CD4-positive, CD25-positive, alpha-beta regulatory T cell (primary cell): Measurements from ENCODE around the gene ZNF85. TPM values are rescaled to one million over a fixed set of nuclear protein-coding genes. Genes with fewer than 3 reads are reported as not detected.
A peak's percentile ranks its signal among the peaks of the same experiment; 100 is the strongest.
"Not testable (repeated sequence)": the region's sequence is repeated elsewhere in the genome, so short reads cannot be mapped to it uniquely, and the experiment has no call there.

ENCODE experiments used
- ATAC-seq, 2 donors: fragments of 150-1000 bp; cut with Tn5 transposase; one replicate each; pipeline ENCODE4 v1.10.0; 2021; ENCODE audit warnings: low read depth in 2 of 2, moderate number of reproducible peaks in 2 of 2, moderate library complexity in 1 of 2
- DNase-seq, 3 donors: peaks; one replicate each; pipeline versions ENCODE4 v3.0.0 to v3.0.0-alpha.2; 2012 to 2022; ENCODE audit warnings: mixed read lengths in 1 of 3
- H3K27ac ChIP-seq: one replicate; pipeline ENCODE4 v1.7.0; 2013; ENCODE audit warnings: mild to moderate bottlenecking, low read length; ENCODE audit not compliant: insufficient read depth, poor library complexity, severe bottlenecking
- H3K27me3 ChIP-seq: one replicate; pipeline ENCODE4 v1.7.0; 2013; ENCODE audit warnings: low read length; ENCODE audit not compliant: control insufficient read depth, insufficient read depth
- H3K36me3 ChIP-seq: one replicate; pipeline ENCODE4 v1.7.0; 2013; ENCODE audit warnings: mild to moderate bottlenecking, low read length, moderate library complexity; ENCODE audit not compliant: control insufficient read depth, insufficient read depth
- H3K4me1 ChIP-seq: 2 replicates; pipeline ENCODE4 v1.7.0; 2013; ENCODE audit warnings: mild to moderate bottlenecking, low read length; ENCODE audit not compliant: insufficient read depth, control insufficient read depth, poor library complexity, severe bottlenecking
- H3K4me3 ChIP-seq: one replicate; pipeline ENCODE4 v1.7.0; 2013; ENCODE audit warnings: low read depth, mild to moderate bottlenecking, low read length, moderate library complexity
- H3K9me3 ChIP-seq, 2 experiments: 1 replicate in 1 of 2; 2 replicates in 1 of 2; pipeline ENCODE4 v1.7.0; 2013; ENCODE audit warnings: low read length in 2 of 2, mild to moderate bottlenecking in 1 of 2, moderate library complexity in 1 of 2; ENCODE audit not compliant: control insufficient read depth in 2 of 2
- H3K27ac Mint-ChIP-seq, 3 donors: one replicate each; pipeline ENCODE4 v1.8.0; 2020 to 2022; ENCODE audit warnings: mild to moderate bottlenecking in 3 of 3, mixed read lengths in 3 of 3, moderate library complexity in 2 of 3
- H3K27me3 Mint-ChIP-seq: one replicate; pipeline ENCODE4 v1.8.0; 2022; ENCODE audit warnings: mild to moderate bottlenecking, mixed read lengths
- H3K36me3 Mint-ChIP-seq: one replicate; pipeline ENCODE4 v1.8.0; 2020; ENCODE audit warnings: mixed read lengths
- H3K4me1 Mint-ChIP-seq, 4 donors: one replicate each; pipeline ENCODE4 v1.8.0; 2020 to 2022; ENCODE audit warnings: mixed read lengths in 4 of 4, mild to moderate bottlenecking in 1 of 4
- H3K4me3 Mint-ChIP-seq, 4 donors: one replicate each; pipeline ENCODE4 v1.8.0; 2020 to 2022; ENCODE audit warnings: mild to moderate bottlenecking in 4 of 4, mixed read lengths in 4 of 4, moderate library complexity in 3 of 4
- H3K9me3 Mint-ChIP-seq, 7 donors: one replicate each; pipeline ENCODE4 v1.8.0; 2020 to 2022; ENCODE audit warnings: mixed read lengths in 7 of 7, mild to moderate bottlenecking in 3 of 7, moderate library complexity in 2 of 7
- polyA plus RNA-seq, 4 donors: library from polyadenylated mRNA; unstranded; fragments of 300-500 nt; fragmentation: Illumina TruSeq; gene quantifications; one replicate each; pipeline ENCODE4 v1.2.3, GENCODE V29; 2021
- total RNA-seq: library from RNA; stranded (reverse); gene quantifications from one replicate; pipeline ENCODE4 v1.2.3, GENCODE V29; 2022

The ZNF85 gene
- total RNA-seq (5.7 TPM), polyA plus RNA-seq (10 to 100 TPM in 2 of 4 donors, 1 to 10 TPM in 2; 8.3 to 10.4 (median 9.4) TPM)

GRCh38 chr19:20923077-20923871 lies at the start of gene ZNF85:
TSS of gene ZNF85 (plus strand) at chr19:20923251. CDS start at chr19:20923401, 150 bp downstream.
- H3K27ac Mint-ChIP-seq: peak within 1 kb of the TSS; percentile 89 to 96 (median 95)

GRCh38 chr19:20879501-20879900 lies 43.5 kb upstream of the ZNF85 start:
- H3K4me1 ChIP-seq: no peaks in the 10 kb centered on the region
- DNase-seq: no peak
- Mint-ChIP-seq H3K27ac (no peak overlapping the region), H3K4me1 (peaks cover 0 to 2% (median 0%) of the 10 kb centered on the region in 4 donors), H3K4me3 (no peak overlapping the region), H3K36me3 (peaks cover 4% of the 10 kb centered on the region), H3K27me3 (peaks cover 7% of the 10 kb centered on the region), H3K9me3 (peaks cover 17 to 82% (median 57%) of the 10 kb centered on the region in 7 donors)
- no peaks in the 10 kb centered on the region for H3K36me3 ChIP-seq
- H3K27ac ChIP-seq: no peak overlapping the region
- no peak for ATAC-seq
- peaks cover 28 to 37% of the 10 kb centered on the region in 2 experiments for H3K9me3 ChIP-seq
- H3K27me3 ChIP-seq: no peaks in the 10 kb centered on the region
- no peak overlapping the region for H3K4me3 ChIP-seq

More at GRCh38 chr19:20923077-20923871, at the start of gene ZNF85:
- Mint-ChIP-seq H3K27me3 (no peaks in the 10 kb centered on the region), H3K9me3 (peaks cover 0 to 13% (median 0%) of the 10 kb centered on the region in 7 donors), H3K36me3 (peaks cover 5% of the 10 kb centered on the region), H3K4me3 (peak within 1 kb of the TSS; percentile 86 to 98 (median 96)), H3K4me1 (peaks cover 0 to 33% (median 8%) of the 10 kb centered on the region in 4 donors)
- Histone ChIP-seq H3K4me1 (peaks cover 14% of the 10 kb centered on the region), H3K4me3 (peak within 1 kb of the TSS; percentile 65), H3K27ac (peak within 1 kb of the TSS; percentile 80), H3K36me3 (peaks cover 1% of the 10 kb centered on the region), H3K9me3 (peaks cover 0 to 2% of the 10 kb centered on the region in 2 experiments), H3K27me3 (no peaks in the 10 kb centered on the region)
- DNase-seq (peak; percentile 79 to 96 (median 91)), ATAC-seq (peak; percentile 99)

- Histone ChIP-seq H3K27me3 (no peaks in the 10 kb centered on the region), H3K27ac (no peak overlapping the region), H3K4me3 (no peak overlapping the region), H3K36me3 (no peaks in the 10 kb centered on the region), H3K4me1 (no peaks in the 10 kb centered on the region), H3K9me3 (peaks cover 0 to 8% of the 10 kb centered on the region in 2 experiments)
- H3K27ac Mint-ChIP-seq: no peak overlapping the region
- H3K36me3 Mint-ChIP-seq: peaks cover 5% of the 10 kb centered on the region
- H3K27me3 Mint-ChIP-seq: peaks cover 4% of the 10 kb centered on the region
- ATAC-seq (no peak), DNase-seq (no peak)
- peaks cover 20 to 61% (median 38%) of the 10 kb centered on the region in 7 donors for H3K9me3 Mint-ChIP-seq
- peak overlapping the region in 1 of 4 donors; percentile 40 for H3K4me3 Mint-ChIP-seq
- H3K4me1 Mint-ChIP-seq: peaks cover 0 to 5% (median 2%) of the 10 kb centered on the region in 4 donors
Observed at GRCh38 chr19:20912973-20913372, 10.1 kb upstream of the ZNF85 start.

- Mint-ChIP-seq H3K4me1 (peaks cover 0 to 33% (median 8%) of the 10 kb centered on the region in 4 donors), H3K27ac (no peak overlapping the region), H3K27me3 (no peaks in the 10 kb centered on the region), H3K9me3 (peaks cover 0 to 13% (median 0%) of the 10 kb centered on the region in 7 donors), H3K4me3 (peak overlapping the region in 3 of 4 donors; percentile 25 to 58 (median 34)), H3K36me3 (peaks cover 13% of the 10 kb centered on the region)
- Histone ChIP-seq H3K27ac (no peak overlapping the region), H3K9me3 (peaks cover 4% of the 10 kb centered on the region in 2 experiments), H3K27me3 (no peaks in the 10 kb centered on the region), H3K4me1 (peaks cover 14% of the 10 kb centered on the region), H3K4me3 (no peak overlapping the region), H3K36me3 (peaks cover 5% of the 10 kb centered on the region)
- DNase-seq (no peak), ATAC-seq (no peak)
Observed at GRCh38 chr19:20925481-20925880, 2.4 kb downstream of the ZNF85 start.

GRCh38 chr19:20926796-20927195 lies 3.7 kb downstream of the ZNF85 start:
- Mint-ChIP-seq H3K4me3 (no peak overlapping the region), H3K27ac (no peak overlapping the region)
- no peak for ATAC-seq

DNA sequence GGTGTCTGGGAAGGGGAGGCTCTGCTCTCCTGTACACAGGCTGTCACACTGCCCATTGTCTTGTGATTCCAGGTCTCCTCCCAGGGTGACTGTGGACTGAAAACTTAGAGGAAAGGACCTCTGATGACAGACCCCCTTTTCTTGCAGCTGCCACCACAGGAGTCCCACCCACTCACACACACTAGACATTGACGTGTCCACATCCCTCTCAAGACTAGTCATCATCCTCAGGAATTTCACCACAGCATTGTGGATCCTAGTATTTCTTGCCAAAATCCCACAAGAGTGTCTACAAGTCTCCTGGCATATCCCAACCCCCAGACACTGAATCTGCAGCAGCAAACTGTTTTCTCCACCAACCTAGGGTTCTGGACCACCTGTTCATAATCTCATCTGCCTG lies 5.3 kb downstream of the ZNF85 start:
- no peak overlapping the region for H3K27ac ChIP-seq
- Mint-ChIP-seq H3K27ac (peak overlapping the region in 1 of 3 donors; percentile 33), H3K27me3 (no peaks in the 10 kb centered on the region), H3K36me3 (peaks cover 13% of the 10 kb centered on the region), H3K4me3 (peak overlapping the region in 1 of 4 donors; percentile 44), H3K4me1 (peaks cover 0 to 26% (median 7%) of the 10 kb centered on the region in 4 donors), H3K9me3 (peaks cover 0 to 15% (median 1%) of the 10 kb centered on the region in 7 donors)
- DNase-seq (no peak), ATAC-seq (no peak)
- H3K9me3 ChIP-seq: peaks cover 4 to 16% of the 10 kb centered on the region in 2 experiments
- peaks cover 6% of the 10 kb centered on the region for H3K4me1 ChIP-seq
- peaks cover 5% of the 10 kb centered on the region for H3K36me3 ChIP-seq
- H3K4me3 ChIP-seq: no peak overlapping the region
- H3K27me3 ChIP-seq: no peaks in the 10 kb centered on the region

More at GRCh38 chr19:20926796-20927195, 3.7 kb downstream of the ZNF85 start:
- DNase-seq: no peak
- Mint-ChIP-seq H3K9me3 (peaks cover 0 to 15% (median 0%) of the 10 kb centered on the region in 7 donors), H3K4me1 (peaks cover 0 to 33% (median 8%) of the 10 kb centered on the region in 4 donors), H3K36me3 (peaks cover 13% of the 10 kb centered on the region), H3K27me3 (no peaks in the 10 kb centered on the region)
- Histone ChIP-seq H3K27me3 (no peaks in the 10 kb centered on the region), H3K9me3 (peaks cover 4 to 9% of the 10 kb centered on the region in 2 experiments), H3K36me3 (peaks cover 5% of the 10 kb centered on the region), H3K27ac (no peak overlapping the region), H3K4me3 (no peak overlapping the region), H3K4me1 (peaks cover 14% of the 10 kb centered on the region)

DNA sequence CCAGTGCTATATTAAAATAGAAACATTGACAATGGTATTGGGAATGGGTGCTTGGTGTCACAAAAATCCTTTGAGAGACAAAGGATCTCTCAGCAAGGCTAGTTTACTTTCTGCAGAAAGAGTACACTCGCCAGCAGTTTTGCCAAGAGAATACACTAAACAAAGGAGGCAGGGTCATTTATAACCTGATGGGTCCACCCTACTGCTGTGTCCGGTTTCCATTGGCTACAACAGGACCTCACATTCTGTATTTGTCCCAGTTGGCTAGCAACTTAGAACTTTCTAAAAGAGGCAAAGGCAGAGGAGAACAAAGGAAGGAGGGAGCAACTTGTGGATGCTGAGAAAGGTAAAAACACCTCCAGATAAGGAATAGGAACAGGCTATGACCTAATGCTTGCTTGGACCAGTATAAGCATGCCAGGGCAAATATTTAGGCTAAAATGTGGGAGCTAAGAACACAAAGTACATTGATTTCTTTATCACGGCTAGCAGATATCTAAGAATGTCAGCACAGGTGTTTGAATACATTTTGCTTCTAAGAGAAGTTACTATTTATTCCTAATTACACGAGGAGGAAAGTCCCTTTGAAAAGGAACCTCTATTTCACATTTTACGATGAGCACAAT lies 13.4 kb downstream of the ZNF85 start:
- not testable (repeated sequence) for ATAC-seq, DNase-seq, H3K4me3 ChIP-seq, H3K27me3 Mint-ChIP-seq, H3K4me3 Mint-ChIP-seq, H3K4me1 ChIP-seq, H3K27ac ChIP-seq, H3K4me1 Mint-ChIP-seq, H3K9me3 Mint-ChIP-seq, H3K27ac Mint-ChIP-seq, H3K27me3 ChIP-seq
- Histone ChIP-seq H3K36me3 (peaks cover 49% of the 10 kb centered on the region), H3K9me3 (peaks cover 23 to 24% of the 10 kb centered on the region in 2 experiments)
- H3K36me3 Mint-ChIP-seq: peaks cover 48% of the 10 kb centered on the region
